Mucosa of stomach (tissue), 1 donor: ENCODE data around the gene AIM2.

Experiments
- H3K27me3 ChIP-seq: one replicate; pipeline ENCODE4 v1.7.0; 2013; ENCODE audit warnings: mild to moderate bottlenecking, low read length; ENCODE audit not compliant: control insufficient read depth, insufficient read depth
- H3K36me3 ChIP-seq: one replicate; pipeline ENCODE4 v1.7.0; 2013; ENCODE audit warnings: low read length; ENCODE audit not compliant: control insufficient read depth, insufficient read depth
- H3K4me1 ChIP-seq: one replicate; pipeline ENCODE4 v1.7.0; 2013; ENCODE audit warnings: mild to moderate bottlenecking, low read length; ENCODE audit not compliant: control insufficient read depth, insufficient read depth
- H3K4me3 ChIP-seq: one replicate; pipeline ENCODE4 v1.7.0; 2013; ENCODE audit warnings: low read length
- H3K9ac ChIP-seq: one replicate; pipeline ENCODE4 v1.7.0; 2013; ENCODE audit warnings: mild to moderate bottlenecking, low read length, moderate library complexity
- H3K9me3 ChIP-seq: one replicate; pipeline ENCODE4 v1.7.0; 2013; ENCODE audit warnings: mild to moderate bottlenecking, low read length, moderate library complexity; ENCODE audit not compliant: control insufficient read depth
- donor health status: Pancreatic carcinoma.

Gene AIM2

GRCh38 chr1:159090286-159091179 is 14.0 kb upstream of the AIM2 start:
- H3K4me1 ChIP-seq = no peaks in the 10 kb centered on the region
- no peaks in the 10 kb centered on the region for H3K27me3 ChIP-seq
- no peak overlapping the region for H3K9ac ChIP-seq
- no peaks in the 10 kb centered on the region for H3K9me3 ChIP-seq
- H3K36me3 ChIP-seq = no peaks in the 10 kb centered on the region
- H3K4me3 ChIP-seq = no peak overlapping the region

- Histone ChIP-seq H3K9ac (no peak overlapping the region), H3K9me3 (no peaks in the 10 kb centered on the region), H3K4me3 (no peak overlapping the region), H3K36me3 (no peaks in the 10 kb centered on the region), H3K4me1 (no peaks in the 10 kb centered on the region), H3K27me3 (no peaks in the 10 kb centered on the region)
Observed at GRCh38 chr1:159089184-159089791, 12.7 kb upstream of the AIM2 start.

- Histone ChIP-seq H3K4me1 (no peaks in the 10 kb centered on the region), H3K36me3 (no peaks in the 10 kb centered on the region), H3K27me3 (no peaks in the 10 kb centered on the region), H3K9ac (no peak overlapping the region), H3K9me3 (no peaks in the 10 kb centered on the region), H3K4me3 (no peak overlapping the region)
Observed at GRCh38 chr1:159088546-159089183, 12.1 kb upstream of the AIM2 start.

GRCh38 chr1:159088050-159088449 is 11.5 kb upstream of the AIM2 start:
- H3K27me3 ChIP-seq = no peaks in the 10 kb centered on the region
- H3K36me3 ChIP-seq = no peaks in the 10 kb centered on the region
- no peak overlapping the region for H3K9ac ChIP-seq
- H3K9me3 ChIP-seq = no peaks in the 10 kb centered on the region
- no peak overlapping the region for H3K4me3 ChIP-seq
- H3K4me1 ChIP-seq = no peaks in the 10 kb centered on the region

- Histone ChIP-seq H3K9me3 (no peaks in the 10 kb centered on the region), H3K4me1 (no peaks in the 10 kb centered on the region)
Observed at GRCh38 chr1:159084867-159085266, 8.3 kb upstream of the AIM2 start.

GRCh38 chr1:159084152-159084551 is 7.6 kb upstream of the AIM2 start:
- H3K9me3 ChIP-seq = no peaks in the 10 kb centered on the region
- H3K4me1 ChIP-seq = no peaks in the 10 kb centered on the region
- H3K4me3 ChIP-seq = no peak overlapping the region
- H3K9ac ChIP-seq = no peak overlapping the region
- no peaks in the 10 kb centered on the region for H3K27me3 ChIP-seq
- H3K36me3 ChIP-seq = no peaks in the 10 kb centered on the region

More at GRCh38 chr1:159084867-159085266, 8.3 kb upstream of the AIM2 start:
- Histone ChIP-seq H3K27me3 (no peaks in the 10 kb centered on the region), H3K9ac (no peak overlapping the region), H3K4me3 (no peak overlapping the region), H3K36me3 (no peaks in the 10 kb centered on the region)

GRCh38 chr1:159083013-159083412 is 6.4 kb upstream of the AIM2 start:
- Histone ChIP-seq H3K4me1 (no peaks in the 10 kb centered on the region), H3K4me3 (no peak overlapping the region), H3K9ac (no peak overlapping the region), H3K36me3 (no peaks in the 10 kb centered on the region), H3K9me3 (no peaks in the 10 kb centered on the region), H3K27me3 (peaks cover 4% of the 10 kb centered on the region)

- Histone ChIP-seq H3K9ac (no peak overlapping the region), H3K27me3 (peaks cover 4% of the 10 kb centered on the region), H3K4me1 (no peaks in the 10 kb centered on the region), H3K4me3 (no peak overlapping the region), H3K36me3 (no peaks in the 10 kb centered on the region), H3K9me3 (no peaks in the 10 kb centered on the region)
Observed at GRCh38 chr1:159081626-159082025, 5.1 kb upstream of the AIM2 start.

DNA sequence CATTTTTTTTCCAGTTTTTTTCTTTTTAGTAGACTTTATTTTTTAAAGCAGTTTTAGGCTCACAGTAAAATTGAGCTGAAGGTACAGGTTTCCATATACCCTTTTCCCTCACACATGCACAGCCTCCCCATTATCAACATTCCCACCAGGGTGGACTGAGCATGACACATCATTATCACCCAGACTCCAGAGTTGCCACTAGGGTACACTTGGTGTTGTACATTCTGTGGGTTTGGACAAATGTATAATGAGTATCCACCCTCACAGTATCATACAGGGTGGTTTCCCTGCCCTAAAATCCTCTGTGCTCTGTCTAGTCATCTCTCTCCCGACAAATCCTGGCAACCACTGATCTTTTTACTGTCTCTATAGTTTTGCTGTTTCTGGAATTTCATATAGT is 3.0 kb upstream of the AIM2 start:
- H3K9ac ChIP-seq = no peak overlapping the region
- no peaks in the 10 kb centered on the region for H3K36me3 ChIP-seq
- H3K27me3 ChIP-seq = peaks cover 4% of the 10 kb centered on the region
- no peak overlapping the region for H3K4me3 ChIP-seq
- no peaks in the 10 kb centered on the region for H3K9me3 ChIP-seq
- no peaks in the 10 kb centered on the region for H3K4me1 ChIP-seq

GRCh38 chr1:159077120-159077961 is 775 bp upstream of the AIM2 start:
- no peaks in the 10 kb centered on the region for H3K9me3 ChIP-seq
- no peaks in the 10 kb centered on the region for H3K36me3 ChIP-seq
- H3K27me3 ChIP-seq = peaks cover 4% of the 10 kb centered on the region
- H3K4me1 ChIP-seq = no peaks in the 10 kb centered on the region
- H3K4me3 ChIP-seq = no peak overlapping the region
- no peak overlapping the region for H3K9ac ChIP-seq

- Histone ChIP-seq H3K9ac (no peak overlapping the region), H3K9me3 (no peaks in the 10 kb centered on the region), H3K36me3 (no peaks in the 10 kb centered on the region), H3K4me3 (no peak overlapping the region), H3K4me1 (peaks cover 8% of the 10 kb centered on the region), H3K27me3 (no peaks in the 10 kb centered on the region)
Observed at GRCh38 chr1:159071970-159072582, 4.5 kb downstream of the AIM2 start.
